Measurements from ENCODE around the gene MAP2K2.
"Not testable (repeated sequence)": the region's sequence is repeated elsewhere in the genome, so short reads cannot be mapped to it uniquely, and the experiment has no call there.

MAP2K2 gene

DNA sequence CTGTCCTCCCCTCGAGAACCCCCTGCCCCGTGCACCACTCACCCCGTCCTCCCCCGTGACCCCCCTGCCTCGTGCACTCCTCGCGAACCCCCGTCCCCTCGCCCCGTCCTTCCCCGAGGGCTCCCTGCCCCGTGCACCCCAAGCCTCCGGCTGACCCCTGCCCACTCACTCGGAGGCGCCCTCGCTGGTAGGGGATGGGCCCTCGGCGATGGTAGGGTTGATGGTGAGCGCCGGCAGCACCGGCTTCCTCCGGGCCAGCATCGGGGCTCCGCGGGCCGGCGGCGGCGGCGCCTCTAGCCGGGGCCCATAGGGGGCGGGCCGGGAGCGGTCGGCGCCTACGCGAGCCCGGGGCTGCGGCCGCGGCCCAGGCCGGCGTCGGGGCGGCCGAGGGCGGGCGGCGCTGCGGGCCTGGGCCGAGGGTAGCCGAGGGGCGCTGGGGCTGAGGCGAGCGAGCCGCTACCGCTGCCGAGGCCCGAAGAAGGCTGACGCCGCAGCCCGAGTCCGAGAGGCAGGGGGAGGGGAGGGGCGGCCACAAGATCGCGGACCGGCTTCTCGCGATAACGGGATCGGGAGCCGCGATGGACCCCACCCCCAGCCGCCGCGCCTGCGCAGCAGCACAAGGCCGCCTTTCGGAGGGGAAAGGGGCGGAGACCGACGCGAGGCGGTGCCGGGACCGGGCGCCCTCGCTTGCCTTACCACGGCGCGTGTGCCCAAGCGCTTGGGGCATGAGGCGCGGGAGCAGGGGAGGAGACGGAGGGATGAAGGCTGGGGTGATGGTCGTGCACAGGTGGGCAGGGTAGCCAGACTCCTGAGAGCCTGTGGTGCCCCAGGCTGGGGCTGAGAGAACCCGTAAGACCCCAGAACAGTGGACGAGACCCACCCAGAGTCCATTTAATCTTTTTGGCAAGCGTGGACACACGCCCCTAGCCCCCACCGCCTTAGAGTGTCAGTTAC, at the start of gene MAP2K2:
TSS of gene MAP2K2 (minus strand) at position 508 of the 954 bp plus-strand sequence. CDS start at position 261, 247 bp downstream.
- peak; percentile 90 for DNase-seq

DNA sequence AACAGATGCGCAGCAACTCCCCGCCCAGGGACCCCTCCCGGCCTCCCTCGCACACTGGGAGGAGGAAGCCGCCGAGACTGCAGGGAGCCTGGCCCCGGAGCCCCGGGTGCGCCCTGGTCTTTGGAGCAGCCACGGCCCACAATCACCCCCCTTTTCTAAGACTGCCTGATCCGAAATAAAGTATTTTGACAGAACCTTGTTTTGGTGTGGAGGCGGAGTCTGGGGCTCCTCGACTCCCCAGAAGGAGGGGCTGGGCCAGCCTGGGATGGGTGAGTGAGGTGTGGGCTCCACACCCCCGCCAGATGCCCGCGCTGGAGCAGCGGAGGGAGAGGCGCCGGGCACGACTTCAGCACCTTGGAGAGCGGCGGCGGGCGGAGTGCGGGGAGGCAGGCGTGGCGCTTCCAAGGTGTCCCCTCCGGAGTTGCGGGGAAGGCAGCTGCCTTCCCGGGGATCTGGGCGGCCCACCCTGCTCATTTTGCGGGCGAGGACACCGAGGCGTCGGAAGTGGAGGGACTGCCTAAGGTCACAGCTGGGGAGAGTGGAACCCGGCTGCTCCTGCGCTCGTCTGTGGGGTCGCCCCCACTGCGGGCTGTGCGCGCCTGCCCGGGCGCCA, 49.0 kb upstream of the MAP2K2 start:
- peak; percentile 39 for DNase-seq

DNA sequence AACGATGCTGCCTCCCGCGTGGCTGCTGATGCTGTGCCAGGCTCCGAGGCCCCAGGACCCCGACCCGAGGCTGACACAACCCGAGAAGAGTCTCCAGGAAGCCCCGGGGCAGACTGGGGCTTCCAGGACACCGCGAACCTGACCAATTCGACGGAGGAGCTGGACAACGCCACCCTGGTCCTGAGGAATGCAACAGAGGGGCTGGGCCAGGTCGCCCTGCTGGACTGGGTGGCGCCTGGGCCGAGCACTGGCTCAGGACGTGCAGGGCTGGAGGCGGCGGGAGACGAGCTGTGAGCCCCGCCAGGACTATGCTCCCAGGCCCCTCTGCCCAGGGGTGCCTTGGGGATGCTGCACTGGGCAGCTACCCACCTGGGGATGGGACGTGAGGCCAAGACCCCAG, 47.8 kb upstream of the MAP2K2 start:
- DNase-seq: no peak

DNA sequence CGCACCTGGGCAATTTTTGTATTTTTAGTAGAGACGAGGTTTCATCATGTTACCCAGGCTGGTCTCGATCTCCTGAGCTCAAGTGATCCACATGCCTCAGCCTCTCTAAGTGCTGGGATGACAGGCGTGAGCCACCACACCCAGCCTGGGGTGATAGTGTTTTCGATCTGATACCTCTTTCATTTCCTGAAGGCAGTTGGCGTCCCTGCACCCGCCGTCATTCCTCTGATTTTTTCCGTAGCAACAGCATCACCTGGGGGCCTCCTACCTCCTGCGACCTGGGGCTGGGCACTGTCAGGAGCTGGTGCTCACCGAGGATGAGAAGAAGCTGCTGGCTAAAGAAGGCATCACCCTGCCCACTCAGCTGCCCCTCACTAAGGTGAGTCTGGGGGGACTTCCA, 40.3 kb upstream of the MAP2K2 start:
- no peak for DNase-seq

DNA sequence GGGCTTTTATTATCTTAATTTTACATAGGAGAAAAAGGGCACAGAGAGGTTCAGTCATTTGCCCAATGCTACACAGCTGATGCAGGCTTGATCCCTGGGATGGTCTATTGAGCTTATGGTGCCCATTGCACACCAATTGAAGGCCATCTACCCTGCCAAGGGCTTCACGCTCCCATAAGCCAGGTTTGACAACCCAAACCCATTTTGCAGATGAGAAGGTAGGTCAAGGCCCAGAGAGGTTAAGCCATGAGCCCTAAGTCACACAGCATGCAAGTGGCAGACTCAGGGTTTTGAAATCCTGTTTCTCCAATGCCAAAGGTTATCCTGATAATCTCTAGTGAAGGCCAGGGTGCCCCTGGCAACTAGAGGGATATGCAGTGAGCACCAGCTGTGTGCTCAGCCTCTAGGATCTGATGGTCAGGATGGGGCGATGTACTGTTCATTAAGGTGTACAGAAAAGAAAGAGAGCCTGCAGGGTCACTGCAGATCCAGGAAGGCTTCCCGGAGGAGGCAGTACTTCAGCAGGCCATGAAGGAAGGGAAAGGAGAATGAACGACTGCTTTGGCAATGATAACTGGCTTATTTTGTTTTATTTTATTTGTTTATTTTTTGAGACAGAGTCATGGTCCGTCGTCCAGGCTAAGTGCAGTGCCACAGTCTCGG, 37.6 kb upstream of the MAP2K2 start:
- no peak for DNase-seq

DNA sequence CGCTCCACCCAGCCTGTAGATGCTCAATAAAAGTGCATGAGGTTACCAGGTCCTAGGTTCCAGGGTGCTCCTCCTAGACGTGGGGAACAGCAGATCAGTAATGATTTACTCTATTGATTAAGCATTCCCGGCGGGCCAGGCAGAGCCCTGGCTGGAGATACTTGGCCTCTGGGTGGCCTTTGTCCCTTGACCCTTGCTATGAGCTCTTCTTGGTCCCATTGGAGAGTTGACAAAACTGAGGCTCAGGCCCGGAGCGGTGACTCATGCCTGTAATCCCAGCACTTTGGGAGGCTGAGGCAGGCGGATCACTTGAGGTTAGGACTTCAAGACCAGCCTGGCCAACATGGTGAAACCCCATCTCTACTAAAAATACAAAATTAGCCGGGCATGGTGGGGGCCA, 34.0 kb upstream of the MAP2K2 start:
- not testable (repeated sequence) for DNase-seq

DNA sequence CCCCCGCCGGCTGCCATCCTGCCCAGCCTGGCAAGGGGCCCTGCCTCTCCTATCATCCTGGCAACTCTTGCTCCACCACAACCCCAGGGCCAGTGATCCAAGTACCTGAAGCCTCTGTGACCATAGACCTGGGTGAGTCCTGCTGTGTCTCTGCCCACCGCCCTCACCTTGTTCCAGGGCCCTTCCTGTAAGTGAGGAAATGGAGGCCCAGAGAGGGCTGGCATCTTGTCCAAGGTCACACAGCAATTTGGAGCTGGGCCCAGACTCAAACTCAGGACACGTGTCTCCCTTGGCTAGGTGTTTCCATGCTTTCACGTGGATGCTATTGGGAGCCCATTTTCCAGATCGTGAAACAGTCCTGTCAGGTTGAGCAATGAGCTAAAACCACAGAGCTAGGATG, 33.2 kb upstream of the MAP2K2 start:
- no peak for DNase-seq

DNA sequence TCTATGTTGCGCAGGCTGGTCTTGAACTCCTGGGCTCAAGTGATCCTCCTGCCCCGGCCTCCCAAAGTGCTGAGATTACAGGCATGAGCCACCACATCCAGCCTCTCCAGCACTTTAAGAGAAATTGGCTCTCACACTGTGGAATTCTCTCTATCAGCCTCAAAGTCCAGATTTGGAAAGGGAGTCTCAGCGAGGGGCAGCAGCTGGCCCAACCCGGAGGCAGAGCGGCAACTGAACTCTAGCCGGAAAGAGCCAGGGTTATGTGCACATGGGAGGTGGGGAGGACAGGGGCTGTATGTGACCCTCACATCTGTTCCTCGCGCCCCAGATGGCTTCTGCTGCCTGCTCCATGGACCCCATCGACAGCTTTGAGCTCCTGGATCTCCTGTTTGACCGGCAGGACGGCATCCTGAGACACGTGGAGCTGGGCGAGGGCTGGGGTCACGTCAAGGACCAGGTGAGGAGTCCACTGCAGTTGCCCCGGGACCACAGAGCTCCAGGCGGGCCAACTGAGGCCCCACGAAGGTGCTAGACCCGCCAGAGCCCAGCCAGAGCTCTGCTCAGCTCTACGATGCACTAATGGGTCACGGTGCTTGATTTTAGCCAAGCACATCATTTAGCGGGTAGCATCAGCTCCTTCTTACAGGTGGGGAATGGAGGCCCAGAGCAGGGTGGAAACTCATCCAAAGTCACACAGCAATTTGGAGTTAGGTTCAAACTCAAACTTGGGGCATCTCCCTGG, 30.8 kb upstream of the MAP2K2 start:
- no peak for DNase-seq

DNA sequence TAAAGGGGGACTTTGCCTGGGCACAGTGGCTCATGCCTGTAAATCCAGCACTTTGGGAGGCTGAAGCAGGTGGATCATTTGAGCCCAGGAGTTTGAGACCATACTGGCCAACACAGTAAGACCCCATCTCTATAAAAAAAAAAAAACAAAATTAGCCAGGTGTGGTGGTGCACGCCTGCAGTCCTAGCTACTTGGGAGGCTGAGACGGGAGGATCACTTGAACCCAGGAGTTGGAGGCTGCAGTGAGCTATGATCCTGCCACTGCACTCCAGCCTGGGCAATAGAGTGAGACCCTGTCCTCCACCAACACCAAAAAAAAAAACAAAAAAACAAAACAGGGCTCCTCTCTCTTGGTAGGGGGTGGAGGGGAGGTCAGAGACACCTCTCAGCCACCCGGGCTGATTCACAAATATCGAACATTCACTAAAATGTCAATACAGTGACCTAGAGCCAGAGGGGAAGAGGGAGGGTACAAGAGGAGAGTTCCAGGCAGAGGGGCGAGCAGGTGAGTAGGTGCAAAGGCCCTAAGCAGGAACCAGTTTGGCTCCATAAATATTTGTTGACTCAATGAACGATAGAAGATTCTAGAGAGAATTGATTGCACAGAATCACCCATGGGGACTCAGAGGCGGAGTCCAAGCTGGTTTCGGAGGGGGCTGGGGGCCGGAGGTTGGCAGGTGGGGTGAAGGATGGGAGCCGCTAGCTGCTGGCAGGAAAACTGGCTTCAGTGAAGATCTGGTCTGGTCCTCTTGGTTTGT, 28.5 kb upstream of the MAP2K2 start:
- DNase-seq: no peak

DNA sequence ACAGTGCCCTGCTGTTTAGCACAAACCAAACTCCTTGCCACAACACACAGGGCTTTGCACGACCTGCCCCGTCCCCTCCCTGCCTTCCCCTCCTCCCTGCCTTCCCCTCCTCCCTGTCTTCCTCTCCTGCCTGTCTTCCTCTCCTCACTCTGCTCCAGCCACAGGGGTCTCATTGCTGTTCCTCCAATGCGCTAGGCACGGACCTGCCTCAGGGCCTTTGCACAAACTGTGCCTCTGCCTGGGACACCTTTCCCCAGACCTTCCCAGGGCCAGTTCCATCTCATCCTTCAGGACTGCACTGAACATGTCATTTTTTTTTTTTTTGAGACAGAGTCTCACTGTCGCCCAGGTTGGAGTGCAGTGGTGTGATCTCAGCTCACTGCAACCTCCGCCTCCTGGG, 27.7 kb upstream of the MAP2K2 start:
- no peak for DNase-seq

DNA sequence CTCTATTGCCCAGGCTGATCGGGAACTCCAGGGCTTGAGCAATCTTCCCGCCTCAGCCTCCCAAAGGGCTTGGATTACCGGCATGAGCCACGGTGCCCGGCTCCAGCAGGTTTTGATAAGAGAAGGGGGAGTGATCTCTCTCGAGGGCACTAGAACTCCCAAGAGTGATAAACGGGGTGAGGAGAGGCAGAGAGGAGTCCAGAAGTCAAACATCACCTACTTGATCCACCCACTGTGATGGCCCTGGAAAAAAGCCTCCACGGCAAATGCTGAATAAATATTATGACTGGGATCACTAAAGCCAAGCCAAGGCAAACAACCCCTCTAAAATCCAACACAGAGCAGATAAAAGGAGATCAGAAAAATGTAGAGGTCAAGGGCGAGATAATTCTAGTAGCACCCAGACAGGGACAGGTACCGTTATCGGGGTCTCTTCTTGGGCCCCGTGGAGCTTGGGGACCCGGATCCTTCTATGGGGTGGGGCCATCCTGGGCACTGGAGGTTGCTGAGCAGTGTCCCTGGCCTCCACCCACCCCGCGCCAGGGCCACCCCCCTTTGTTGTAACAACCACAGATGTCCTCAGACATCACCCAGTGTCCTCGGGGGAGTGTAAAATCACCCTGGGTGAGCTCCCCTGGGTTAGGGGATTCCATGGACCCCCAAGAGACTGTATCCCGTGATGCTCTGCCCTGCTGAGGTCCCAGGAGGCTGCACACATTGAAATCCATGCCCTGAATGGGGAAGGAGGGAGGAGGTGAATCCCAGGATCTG, 25.8 kb upstream of the MAP2K2 start:
- no peak for DNase-seq

DNA sequence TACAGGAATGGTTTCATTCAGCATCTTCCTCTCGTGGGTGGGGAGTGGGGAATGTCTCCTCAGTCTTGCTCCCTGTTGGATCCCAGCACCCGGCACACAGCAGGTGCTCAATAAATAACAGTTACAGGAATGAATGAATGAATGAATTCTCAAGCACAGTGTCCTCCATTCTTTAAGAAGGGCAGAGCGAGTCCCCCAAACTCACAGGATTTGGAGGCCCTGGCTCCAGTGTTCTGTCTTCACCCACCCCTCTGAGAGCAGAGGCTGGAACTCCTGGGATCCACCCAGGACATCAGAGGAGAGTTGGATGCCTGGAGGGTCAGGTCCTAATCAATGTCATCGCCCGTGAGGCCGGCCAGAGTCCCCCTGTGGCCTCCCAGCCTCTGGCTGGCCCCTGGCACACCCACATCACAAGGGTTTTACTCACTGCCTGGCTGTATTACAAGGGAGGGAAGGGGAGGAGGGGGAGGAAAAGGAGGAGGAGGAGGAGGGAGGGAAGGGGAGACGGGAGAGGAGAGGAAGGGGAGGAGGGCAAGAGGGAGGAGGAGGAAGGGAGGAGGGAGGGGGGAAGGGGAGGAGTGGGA, 20.8 kb upstream of the MAP2K2 start:
- DNase-seq: peak; percentile 25

DNA sequence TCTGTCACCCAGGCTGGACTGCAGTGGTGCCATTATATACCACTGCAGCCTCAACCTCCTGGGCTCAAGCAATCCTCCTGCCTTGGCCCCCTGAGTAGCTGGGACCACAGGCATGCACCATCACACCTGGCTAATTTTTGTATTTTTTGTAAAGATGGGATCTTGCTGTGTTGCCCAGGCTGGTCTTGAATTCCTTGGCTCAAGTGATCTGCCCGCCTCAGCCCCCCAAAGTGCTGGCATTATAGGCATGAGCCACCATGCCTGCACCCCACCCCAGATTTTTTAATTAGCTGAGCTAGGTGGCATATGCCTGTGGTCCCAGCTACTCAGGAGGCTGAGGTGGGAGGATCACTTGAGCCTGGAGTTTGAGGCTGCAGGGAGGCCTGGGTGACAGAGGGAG, 19.0 kb upstream of the MAP2K2 start:
- not testable (repeated sequence) for DNase-seq

DNA sequence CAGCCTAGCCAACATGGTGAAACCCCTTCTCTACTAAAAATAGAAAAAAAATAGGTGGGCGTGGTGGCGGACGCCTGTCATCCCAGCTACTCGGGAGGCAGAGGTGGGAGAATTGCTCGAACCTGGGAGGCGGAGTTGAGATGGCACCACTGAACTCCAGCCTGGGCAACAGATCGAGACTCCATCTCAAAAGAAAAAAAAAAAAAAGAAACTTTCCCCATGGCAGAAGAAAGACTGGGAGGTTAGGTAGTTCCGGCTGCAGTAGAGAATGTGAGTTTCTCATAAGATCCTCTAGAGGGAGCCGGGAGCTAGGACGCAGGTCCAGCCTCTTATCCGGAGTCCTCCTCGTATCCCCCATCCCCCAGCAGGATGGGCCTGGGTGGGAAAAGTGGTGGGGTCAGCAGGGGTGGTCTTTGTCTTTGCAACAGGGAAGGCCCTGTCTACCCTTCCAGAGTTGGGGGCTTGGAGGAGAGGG, 16.4 kb upstream of the MAP2K2 start:
- DNase-seq: peak; percentile 52

DNA sequence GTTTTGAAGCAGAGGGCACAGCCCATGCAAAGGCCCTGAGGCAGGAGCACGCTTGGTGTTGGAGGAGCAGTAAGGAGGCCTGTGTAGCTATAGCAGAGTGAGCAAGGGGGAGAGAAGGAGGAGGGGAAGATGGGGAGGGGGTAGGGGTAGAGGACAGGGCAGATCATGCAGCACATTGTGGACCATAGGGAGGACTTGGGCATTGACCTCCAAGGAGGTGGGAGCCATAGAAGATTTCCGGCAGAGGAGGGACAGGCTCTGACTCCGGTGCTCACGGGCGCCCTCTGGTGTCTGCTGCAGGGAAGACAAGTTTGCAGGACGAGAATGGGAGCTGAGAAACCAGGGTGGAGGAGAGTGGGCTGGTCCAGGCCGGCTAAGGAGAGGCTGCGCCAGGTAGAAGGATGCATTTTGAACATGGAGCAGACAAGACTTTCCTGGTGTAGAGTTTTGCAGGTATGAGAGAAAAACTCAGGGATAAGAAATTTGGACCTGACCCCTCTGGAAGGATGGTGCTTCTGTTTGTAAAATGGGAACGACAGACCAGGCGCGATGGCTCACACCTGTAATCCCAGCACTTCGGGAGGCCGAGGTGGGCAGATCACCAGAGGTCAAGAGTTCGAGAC, 15.8 kb upstream of the MAP2K2 start:
- peak; percentile 38 for DNase-seq

DNA sequence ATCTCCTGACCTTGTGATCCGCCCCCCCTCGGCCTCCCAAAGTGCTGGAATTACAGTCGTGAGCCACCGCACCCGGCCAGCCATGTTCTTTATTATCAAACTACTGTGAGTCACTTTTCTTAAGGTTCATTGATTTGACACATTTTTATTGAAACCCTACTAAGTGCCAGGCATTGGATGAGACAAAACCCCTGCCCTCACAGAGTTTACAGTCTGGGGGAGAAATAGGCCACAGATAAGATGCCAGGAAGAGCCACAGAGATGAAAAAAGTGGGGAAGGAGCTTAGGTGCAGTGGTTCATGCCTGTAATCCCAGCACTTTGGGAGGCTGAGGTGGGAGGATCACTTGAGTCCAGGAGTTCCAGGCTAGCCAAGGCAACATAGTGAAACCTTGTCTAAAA, 14.5 kb upstream of the MAP2K2 start:
- no peak for DNase-seq

DNA sequence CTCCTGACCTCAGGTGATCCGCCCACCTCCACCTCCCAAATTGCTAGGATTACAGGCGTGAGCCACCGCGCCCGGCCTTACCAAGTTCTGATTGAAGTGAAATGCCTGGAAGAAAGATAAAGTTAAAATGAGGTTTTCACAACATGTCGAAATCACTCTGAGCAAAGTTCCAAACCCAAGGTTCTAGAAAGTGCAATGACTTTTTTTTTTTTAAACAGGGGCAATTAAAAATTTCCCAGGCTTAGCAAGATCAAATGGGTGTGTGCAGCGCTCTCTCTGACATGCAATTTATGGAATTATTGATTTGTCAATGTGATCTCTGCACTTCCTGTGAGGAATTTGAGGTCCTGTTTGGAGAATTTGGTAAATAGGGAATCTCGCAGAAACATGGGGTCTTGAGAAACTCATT, 12.8 kb upstream of the MAP2K2 start:
- no peak for DNase-seq

DNA sequence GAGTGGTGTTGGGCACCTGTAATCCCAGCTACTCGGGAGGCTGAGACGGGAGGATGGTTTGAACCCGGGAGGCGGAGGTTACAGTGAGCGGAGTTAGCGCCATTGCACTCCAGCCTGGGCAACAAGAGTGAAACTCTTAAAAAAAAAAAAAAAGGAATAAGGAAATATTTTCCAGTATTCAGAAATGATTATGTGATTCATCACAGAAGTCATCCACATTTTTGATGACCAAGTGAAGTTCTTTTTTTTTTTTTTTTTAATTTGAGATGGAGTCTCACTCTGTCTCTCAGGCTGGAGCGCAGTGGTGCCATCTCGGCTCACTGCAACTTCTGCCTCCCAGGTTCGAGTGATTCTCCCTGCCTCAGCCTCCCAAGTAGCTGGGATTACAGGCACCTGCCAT, 11.5 kb upstream of the MAP2K2 start:
- DNase-seq: not testable (repeated sequence)

DNA sequence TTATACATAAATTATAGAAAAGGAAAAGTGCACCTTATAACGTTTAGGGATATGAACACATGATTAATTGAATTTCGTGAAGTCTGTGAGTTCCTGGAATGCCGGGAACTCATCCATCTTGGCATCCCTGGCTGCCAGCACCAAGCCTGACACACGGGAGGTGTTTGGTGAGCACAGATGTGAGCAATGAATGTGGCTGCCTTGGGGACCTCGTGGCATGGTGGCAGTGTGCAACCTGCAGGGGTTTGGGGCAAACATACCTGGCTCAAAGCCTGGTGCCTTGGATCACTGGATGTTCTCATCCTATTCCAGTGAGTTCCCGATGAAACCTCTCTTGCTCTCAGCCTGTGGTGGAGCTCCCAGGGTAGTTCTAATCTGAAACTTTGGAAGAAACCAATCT, 10.4 kb upstream of the MAP2K2 start:
- no peak for DNase-seq

DNA sequence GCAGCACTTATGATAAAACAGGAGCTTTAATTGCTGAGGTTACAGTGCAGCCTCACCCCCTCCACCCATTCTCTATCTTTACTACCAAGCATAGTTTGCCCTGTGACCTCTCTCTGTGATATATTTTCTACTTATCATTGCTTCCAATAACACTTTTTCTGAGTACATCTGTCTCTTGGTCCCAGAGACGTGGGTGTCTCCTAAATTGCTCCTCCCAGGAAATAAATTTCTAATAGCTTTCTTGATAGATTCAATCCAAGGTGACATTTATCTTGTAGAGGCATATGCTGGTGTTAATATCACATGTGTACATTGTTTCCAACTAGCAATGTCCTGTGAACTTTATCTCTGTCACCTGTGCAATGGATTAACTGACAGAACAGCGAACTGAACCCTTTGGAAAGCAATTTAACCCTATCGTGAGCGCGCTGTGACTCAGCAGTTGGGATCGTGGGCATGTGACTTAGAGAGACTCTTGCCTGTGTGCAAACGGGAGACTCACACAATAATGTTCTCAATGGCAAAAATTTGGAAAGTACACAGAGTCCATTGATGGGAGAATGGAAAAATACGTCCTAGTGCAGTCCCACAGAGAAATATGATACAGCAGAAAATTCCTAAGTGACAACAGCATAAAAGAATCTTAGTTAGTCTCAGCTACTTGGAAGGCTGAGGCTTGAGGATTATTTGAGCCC, 7.0 kb upstream of the MAP2K2 start:
- DNase-seq: peak; percentile 68
